NK-92 (cell line): ENCODE data around the gene FAM181A.

Experiments used
- DNase-seq: peaks from one replicate; lab custom pipeline; 2025; ENCODE audit not compliant: unreplicated experiment; lab: John Stamatoyannopoulos, UW

Gene FAM181A

DNA sequence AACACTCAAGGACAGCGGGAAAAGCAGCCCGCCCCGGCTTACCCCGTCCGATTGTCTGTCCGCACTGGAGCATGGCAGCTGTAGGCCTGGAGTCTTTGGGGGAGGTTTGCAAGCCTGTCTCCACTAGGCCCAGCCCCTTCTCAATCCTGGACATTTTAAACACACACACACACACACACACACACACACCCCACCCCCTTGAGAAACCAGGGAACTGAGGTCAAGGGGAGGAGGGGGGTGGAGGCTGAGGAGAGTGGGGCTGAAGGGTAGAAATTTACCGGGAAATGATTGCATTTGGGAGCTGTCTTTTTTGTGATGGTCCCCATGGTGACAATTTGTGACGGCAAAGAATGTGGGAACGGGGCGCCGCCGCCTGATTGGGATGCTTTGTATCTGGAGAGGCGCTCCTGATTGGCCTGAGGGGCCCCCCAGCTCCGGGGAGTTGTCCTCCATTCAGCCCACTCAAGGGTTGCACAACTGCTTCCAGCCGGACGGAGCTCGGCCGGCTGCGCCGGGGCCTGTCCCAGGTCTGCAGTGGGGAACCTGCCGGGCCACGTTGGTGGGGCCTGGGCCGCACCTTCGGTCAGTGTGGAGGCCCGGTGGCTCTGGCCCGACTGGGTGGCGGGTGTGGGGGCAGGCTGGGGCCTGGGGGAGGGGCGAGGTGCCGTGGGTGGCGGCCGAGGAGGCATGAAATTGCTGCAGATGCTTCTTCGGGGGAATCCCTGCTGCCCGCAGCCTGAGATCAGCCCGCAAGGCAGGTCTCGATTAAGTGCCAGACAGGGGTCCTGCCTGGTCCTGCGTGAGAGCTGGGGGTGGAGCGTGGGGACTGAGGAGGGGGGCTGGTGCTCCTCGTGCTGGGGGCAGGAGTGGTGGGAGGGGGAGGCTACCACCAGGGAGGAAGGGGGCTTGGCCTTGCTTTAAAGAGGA lies at the start of gene FAM181A:
TSS of gene FAM181A (plus strand) at position 472 of the 927 bp plus-strand sequence. CDS start 942 bp downstream, outside the sequence.
- DNase-seq = no peak

DNA sequence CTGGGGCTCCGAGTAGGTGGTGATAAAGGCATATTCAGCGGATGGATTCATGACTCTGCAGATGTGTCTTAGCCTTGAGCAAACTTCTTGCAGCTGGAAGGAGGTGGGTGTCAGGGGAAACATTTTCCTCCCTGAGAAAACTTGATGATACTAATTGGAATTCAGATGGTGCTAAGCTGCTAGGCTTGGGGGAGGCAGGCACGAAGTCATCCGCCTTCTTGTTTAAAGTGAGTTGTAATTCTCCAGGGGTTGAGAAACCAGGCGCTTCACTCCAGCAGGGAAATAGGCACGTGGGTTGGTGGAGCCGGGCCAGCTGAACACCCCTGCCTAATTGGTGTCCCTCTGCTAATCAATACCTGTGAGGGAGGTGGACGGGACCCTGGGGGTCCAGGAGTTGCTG lies 48.9 kb upstream of the FAM181A start:
- no peak for DNase-seq

DNA sequence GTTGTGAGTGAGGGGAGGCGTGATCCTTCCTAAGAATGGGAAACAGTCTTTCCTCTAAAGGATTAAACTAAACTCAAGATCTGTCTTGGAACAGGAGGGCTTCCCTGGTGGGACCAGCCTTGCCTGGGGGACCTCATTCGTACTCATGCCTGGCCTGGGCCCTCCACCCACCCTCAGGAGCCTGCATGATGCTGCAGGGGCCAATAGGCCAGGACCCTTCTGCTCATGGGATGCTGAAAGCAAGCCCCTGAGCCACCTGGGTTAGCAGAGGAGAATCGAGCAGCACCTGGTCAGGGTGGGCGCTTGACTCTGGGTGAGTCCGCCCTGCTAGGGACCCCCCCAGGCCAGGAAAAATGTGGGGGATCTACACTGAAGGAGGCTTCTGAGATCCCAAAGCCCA lies 48.3 kb upstream of the FAM181A start:
- DNase-seq = no peak

DNA sequence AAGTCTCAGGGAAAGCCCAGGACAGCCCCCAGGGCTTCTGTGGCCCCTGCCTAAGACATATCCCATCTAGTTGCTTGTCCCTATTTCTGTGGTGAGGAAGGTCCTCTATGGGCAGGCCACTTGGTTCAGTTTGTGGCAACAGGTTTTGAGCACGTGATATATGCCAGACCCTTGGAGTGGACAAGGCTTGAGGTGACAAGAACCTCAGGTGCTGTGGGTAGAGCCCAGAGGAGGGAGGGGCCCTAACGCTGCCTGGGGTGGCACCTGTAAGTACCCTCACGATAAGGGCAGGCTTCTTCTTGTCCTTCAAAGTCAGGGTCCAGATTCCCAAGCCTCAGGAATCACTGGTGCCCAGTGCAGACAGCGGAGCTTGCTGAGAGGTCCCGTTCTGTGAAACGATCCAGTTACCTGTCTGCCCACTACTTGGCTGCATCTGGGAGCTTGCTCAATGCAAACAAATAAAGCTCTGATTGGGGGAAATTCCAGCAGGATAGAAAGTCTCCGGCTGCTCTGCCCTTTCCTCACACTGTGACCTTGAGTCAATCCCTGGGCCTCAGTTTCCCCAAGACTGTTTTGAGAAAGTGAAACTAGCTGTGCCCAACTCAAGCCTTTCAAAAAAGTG lies 47.7 kb upstream of the FAM181A start:
- DNase-seq = no peak

DNA sequence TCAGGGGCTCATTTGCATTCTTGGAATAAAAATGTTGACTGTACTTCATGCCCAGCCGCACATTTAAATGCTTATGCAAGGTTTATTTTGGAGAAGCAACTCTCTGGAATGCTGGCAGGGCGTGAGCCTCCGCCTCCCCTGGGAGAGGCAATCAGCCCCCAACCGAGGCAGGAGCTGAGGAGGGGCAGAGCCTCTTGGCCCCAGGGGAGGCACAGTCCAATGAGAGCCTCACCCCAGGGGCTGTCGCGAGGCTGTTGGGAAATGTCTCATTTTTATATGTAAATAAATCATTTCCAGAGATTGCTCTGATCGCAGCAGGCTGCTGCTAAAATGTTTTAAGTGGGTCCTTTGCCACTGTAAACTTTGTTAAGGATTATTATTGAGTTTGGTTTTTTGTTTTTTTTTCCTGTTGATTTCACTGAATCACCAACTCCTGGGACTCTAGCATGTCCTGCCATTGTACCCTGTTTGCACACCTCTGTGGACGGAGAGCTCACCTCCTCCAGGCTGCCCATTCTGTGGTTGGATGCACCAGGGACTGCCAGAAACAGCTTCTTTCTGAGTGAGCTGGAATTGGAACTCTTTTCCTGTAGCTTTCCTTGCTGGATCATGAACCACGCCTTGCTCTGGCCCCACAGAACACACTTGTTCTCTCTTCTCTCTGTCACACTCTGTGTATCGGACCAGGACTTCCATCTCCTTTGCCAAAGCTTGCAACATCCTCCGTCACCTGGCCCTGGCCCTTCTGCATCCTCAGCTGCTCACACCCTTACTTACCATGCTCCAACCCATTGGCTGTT lies 46.9 kb upstream of the FAM181A start:
- no peak for DNase-seq

DNA sequence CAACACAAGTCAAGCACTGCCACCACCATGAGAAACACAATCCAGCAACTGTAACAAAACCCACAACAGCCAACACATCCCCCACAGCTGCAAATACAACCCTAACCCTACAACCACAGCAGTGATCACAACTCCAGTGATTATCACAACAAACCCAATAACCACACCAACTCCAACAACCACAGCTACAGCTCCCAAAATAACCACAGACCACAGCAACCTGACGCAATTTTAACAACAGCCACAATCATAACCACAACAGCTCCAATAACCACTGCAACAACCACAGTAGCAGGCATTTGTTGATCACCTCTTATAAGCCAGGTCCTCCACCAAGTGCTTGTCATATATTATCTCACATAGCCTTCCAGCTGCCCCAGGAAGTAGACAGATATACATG lies 42.2 kb upstream of the FAM181A start:
- DNase-seq = no peak

DNA sequence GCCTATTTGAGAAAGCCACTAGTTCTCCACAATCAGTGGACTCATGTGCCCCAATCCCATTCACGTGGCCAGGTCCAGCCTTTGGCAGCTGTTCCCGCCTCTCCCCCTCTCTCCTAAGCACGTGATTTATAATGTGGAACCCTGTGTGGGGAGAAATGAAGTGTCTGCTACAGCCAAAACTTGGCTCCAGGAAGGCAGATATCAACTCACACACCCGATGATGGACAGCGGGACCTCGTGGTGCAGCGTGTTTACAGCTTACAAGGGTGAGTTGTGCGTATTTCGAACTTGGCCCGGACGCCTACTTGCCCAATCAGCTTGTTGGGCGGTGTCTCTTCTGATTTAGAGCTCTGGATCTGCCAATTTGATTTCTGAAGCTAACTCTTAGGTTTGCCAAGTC lies 38.1 kb upstream of the FAM181A start:
- DNase-seq = no peak

DNA sequence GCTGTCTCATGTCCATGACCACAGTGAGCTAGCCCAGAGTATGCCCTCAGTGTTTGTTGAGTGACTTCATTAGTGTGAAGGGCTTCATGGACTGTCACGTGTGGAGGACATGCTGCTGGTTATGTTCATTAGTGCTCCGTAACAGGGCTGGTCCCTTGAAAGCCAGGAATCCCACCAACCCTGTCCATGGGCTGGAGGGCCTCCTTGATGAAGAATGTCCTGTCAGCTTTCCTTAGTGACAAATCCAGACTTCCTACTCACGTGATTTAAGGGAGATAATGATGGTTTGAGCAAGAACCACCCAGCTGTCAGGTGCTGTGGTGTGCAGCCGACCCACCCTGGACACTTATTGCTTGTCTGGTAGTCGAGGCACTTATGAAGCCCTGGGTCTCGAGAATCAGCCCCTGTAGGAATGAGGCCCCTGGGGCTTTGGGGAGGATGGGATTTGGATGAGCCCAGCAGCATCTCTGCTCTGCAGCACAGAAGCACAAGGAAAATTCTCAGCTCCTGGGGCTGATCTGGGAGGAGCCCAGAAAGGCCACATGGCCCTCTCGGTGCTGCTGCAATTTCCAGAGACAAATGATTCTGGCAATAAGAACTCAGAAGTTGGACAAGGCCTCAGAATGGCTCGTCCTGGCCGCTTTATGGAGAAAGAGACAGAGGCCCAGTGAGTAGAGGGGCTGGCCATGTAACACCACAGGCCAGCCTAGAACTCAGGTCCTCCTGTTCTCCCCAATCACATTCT lies 37.2 kb upstream of the FAM181A start:
- DNase-seq = no peak

DNA sequence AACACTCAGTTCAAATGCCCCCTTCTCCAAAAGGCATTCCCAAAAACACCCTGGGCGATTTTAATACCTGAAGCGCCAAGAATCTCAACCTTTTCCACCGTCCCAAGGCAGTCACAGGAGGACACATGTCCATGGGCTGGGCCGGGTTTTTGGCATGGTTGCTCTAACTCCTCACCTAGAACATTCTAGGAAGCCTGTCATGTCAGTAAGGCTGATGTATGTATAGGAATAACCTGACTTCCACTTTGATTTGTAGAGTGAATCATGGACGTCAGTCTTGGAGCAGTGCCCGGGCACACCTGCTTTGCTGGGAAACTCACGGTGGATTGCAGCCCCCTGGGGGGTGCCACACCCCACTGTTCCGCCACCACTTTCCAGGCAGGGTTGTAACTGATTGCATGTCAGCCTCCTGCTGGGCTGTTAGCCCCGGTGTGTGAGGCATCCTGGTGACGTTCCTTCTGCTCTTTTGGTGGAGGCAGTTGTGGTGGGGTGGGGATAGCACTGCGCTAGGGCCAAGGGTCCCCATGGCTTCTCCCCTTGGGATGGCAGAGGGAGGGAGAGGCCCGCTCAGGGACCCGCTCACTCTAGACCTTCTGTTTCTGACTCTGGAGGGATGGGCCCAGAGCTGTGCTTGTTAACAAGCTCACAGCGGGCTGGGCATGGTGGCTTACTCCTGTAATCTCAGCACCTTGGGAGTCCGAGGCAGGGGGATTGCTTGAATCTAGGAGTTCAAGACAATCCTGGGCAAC lies 35.2 kb upstream of the FAM181A start:
- no peak for DNase-seq

DNA sequence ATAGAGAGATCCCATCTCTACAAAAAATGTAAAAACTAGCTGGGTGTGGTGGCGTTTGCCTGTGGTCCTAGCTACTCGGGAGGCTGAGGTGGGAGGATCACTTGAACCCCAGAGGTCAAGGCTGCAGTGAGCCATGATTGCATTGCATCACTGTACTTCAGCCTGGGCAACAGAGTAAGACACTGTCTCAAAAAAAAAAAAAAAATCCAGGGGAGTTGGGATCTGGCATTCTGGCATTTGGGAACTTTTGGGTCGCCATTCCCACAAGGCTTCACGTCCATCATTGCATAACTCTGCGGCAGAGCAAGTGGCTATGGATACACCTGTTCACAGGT lies 34.7 kb upstream of the FAM181A start:
- no peak for DNase-seq

DNA sequence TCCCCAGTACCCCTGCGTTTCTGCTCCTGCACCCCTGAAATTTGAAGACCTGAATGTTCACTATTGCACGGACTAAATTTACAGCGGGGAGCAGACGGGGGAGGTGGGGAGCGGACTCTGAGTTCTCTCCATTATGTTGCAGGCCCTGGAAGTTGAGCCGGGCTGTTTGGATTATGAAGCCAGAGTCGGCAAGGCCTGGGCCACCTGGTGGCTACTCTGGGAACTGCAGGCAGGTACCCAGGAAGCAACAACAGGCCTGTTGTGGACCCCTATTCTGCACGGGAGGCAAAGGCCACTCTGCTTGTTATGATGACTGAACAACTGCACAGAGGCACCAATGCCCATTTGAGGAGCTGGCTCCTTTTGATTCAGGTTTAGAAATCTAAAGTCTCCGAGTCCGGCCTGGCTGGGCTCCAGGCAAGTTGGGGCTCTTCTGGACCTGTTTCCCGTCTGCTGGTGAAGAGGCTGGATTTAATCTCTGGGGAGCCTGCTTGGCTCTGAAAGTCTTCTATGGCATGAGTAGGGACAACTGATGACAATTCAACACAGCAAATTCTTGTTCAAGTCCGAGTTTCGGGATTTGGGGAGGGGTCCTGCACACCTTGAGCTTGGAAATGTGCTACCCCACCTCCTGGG lies 34.1 kb upstream of the FAM181A start:
- no peak for DNase-seq

DNA sequence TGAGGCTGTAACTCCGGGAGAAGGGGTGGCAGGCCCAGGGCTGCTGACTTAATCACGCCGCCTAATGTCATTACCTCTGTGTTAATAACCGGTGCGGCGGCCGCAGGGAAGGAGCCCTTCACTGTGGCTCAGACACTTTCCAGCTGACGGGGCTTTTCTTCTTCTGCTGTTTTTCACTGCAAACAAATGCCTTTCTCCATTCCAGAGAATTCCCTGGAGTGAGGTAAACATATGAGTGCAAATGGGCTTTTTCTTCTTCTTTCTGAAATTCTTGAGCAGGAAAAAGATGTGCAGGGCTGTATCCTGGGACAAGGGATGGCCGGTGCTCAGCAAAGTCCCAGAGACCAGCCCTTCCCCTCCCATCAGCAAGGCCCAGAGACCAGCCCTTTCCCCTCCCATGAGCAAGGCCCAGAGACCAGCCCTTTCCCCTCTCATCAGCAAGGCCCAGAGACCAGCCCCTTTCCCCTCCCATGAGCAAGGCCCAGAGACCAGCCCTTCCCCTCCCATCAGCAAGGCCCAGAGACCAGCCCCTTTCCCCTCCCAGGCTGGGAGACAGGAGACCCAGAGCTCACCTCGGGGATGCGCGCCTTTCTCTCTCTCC lies 33.4 kb upstream of the FAM181A start:
- no peak for DNase-seq

DNA sequence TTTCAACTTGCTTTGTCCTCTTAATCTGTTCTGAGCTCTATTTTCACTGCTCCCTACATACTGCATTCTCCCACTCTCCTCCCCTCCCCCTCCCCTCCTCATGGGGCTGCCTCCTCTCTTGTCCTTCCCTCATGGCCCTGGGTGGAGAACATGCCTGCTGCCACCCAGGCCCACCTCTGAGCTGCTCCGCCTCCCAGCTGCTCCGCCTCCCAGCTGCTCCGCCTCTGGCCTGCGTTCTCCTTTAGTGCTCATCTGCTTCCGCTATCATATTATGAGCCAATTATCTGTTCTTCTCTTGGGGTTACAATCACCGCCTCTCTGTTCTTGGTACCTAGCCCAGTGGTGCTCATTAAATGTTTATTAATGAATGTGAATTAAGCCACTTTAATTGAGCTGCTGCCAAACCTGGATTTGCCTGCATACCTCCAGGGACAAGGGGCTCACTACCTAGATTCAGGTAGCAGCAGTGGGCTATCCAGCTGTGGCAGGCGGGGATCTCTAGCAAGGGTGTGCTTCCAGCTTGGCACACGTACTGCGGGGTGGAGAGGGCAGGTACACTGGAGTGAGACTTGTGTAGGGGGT lies 32.0 kb upstream of the FAM181A start:
- DNase-seq = no peak

DNA sequence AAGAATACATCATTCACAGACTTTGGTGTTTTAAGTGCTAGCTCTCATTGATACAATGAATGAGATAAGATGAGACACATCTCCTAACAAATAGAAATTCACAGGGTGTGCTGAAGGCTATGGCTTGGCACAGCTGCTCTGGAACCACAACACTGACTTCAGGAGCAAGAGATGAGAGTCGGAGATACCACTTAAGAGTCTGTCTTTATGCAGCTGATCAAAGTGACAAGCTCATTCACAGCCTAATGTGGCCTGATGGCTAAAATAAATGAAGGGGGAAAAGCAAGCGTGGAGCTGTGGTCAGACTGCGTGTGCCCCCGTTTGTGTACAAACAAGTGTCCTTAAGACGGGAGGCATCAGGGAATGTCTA lies 29.7 kb upstream of the FAM181A start:
- no peak for DNase-seq

DNA sequence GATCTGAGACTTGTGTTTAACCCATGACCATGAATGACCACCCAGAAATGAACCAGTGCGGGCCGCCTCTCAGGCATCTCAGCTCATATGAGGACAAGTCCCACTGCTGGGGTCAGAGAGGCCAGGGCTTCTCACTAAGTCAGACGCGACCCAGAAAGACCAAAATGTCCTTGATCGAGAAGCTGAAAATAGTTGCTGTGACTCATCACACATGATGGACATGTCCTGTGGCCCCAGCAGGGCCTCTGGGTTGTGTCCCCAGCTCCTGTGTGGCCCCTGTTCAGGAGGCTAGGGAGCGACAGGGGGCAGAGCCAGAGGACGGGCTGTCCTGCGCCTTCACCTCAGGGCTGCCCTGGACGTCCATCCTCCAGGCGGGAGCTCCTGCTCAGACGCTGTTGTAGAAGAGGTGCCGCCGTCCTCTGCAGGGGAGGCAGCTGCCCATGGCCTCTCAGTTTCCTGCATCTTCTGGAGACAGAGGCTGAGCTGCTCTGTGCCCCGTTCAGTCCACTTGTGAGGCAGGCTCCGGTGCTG lies 29.0 kb upstream of the FAM181A start:
- DNase-seq = no peak

DNA sequence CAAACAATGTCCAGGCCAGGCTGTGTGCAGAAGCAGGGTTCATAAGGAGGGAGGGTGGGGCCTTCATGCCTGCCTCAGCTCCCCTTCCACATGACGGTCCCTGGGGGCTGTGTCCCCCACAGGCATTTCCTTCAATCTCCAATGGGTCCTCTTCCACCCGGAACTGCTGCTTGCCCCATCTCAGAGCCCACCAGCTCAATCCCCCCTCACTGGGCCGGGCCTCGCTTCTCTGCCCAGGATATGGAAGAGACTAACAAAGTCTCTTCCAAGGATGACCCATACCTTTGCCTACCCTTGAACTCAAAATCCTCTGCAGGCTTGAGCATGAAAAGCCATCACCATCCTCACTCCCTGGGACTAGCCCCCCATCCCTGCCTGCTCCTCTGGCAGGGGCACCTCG lies 28.4 kb upstream of the FAM181A start:
- no peak for DNase-seq

DNA sequence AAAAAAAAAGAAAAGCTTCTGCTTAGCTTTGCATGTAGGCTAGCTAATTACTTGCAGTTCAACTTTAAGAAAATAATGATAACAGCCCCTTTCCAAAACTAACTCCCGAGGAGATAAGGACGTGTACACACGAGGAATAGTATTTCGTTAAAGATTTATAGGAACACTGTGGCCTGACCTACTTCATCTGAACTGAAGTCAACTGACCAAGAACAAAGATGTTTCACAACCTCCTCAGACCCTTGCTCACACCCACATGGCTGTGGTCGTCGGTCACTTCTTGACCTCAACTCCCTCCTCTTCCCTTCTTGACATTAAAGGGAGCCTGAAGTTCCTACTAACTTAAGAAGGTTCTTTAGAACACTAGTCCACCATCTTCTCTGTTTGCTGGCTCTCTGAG lies 25.3 kb upstream of the FAM181A start:
- no peak for DNase-seq

DNA sequence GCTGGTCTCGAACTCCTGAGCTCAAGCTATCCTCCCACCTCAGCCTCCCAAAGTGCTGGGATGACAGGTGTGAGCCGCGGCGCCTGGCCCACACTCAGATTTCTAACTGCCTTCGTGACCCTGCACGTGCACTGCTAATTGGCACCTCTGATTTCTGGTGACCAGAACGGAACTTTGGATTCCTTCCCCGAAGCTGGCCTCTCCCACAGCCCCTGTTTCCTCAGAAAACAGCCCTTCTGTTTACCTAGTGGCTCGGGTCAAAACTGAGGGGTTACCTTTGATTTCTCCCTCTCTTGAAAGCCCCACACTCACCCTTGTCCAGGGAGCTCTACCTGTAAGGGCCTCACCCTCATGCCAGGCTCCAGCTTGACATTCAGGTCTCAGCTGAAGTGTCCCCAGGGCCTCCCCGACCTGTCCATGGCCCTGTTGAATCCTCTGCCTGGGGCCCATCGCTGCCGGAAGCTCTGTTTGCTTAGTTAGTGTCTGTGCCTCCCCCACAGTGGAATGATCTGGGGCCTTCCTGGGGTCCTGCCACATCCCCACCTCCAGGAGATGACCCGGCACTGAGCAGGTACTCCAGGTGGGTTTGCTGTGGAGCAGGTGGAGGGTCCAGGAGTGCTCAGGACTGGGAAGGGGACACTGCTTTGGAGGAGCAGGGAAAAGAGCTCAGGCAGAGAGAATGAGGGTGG lies 24.4 kb upstream of the FAM181A start:
- DNase-seq = no peak
